GM21423 (cell line): ENCODE results near the gene ZNF679.
"Not testable (repeated sequence)": the region's sequence is repeated elsewhere in the genome, so short reads cannot be mapped to it uniquely, and the experiment has no call there.

Experiments
- ATAC-seq: cut with Tn5 transposase; IDR thresholded peaks from one replicate; pipeline ENCODE4 v1.9.1; 2021; ENCODE audit warnings: mild to moderate bottlenecking, moderate library complexity; ENCODE audit not compliant: unreplicated experiment

Gene ZNF679

DNA sequence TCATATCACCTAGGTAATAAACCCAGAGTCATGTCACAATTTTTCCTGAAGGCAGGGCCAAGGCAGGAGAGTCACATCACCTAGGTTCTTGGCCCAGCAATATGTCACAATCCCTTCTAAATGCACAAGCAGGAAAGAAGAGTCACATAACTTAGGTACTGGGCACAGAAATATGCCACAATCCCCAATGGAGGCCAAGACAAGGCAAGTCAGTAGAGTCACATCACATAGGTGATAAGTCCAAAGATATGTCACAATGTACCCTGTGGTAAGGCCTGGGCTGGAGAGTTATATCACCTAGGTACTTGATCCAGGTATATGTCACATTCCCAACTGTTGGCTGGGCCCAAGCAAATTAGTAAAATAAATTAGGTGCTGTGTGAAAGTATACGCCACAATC, at the start of gene ZNF679:
Gene ZNF679, plus strand, starts transcription at position 301 of the 400 bp plus-strand sequence. CDS start 20,644 bp downstream, outside the sequence.
- not testable (repeated sequence) for ATAC-seq

DNA sequence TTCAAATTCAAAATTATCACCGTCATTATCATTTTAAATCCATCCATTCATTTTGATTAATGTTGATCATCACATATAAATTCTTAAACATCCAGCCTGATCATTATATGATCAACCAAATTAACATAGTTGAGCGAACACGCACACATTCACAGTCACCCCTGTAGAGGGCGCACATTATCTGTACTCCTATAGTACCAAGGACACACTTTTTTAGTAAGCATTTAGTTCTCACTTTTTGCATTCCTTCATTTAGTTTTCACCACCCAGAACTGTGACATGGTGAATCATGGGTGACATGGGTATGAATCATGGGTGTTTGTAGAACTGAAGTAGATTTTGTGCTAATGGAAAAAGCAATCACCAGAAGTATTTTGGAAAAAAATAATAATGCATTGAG, 47.3 kb upstream of the ZNF679 start:
- ATAC-seq = no peak

DNA sequence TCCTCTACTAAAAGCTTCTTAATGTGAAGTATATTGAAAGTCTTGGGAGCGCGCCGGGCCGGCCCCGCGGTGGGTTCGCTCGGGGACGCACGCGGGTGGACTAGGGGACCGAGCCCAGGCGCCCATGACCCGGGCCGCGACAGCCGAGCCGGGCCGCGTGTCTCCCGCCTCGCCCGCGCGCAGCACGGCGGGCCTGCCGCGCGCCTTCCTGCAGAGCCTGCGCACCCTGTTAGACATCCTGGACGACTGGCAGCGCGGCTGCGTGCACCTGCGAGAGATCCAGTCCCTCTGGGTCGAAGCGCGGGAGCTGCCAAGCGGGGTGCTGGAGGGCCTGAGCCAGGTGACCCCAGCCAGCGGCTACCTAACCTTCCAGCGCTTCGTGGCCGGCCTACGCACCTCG, 46.7 kb upstream of the ZNF679 start:
- no peak for ATAC-seq

DNA sequence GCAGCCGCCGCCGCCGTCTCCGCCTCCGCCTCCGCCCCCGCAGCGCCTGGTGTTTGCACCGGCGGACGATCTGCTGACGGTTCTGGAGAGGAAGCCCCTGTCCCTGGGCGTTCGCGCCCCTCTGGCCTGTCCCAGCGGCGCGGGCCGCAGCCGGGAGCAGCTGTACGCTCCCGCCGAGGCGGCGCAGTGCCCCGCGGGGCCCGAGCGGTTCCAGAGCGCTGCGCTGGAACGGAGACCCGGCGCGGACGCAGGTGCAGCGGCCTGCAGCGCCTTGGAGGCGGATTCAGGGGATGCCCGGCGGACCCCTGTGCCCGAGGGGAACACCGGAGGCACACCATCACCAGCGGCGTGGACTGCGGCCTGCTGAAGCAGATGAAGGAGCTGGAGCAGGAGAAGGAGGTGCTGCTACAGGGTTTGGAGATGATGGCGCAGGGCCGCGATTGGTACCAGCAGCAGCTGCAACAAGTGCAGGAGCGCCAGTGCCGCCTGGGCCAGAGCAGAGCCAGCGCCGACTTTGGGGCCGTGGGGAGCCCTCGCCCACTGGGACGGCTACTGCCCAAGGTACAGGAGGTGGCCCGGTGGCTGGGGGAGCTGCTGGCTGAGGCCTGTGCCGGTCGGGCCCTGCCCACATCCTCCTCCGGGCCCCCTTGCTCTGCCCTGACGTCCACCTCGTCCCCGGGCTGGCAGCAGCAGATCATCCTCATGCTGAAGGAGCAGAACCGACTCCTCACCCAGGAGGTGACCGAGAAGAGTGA, 46.1 kb upstream of the ZNF679 start:
- no peak for ATAC-seq

DNA sequence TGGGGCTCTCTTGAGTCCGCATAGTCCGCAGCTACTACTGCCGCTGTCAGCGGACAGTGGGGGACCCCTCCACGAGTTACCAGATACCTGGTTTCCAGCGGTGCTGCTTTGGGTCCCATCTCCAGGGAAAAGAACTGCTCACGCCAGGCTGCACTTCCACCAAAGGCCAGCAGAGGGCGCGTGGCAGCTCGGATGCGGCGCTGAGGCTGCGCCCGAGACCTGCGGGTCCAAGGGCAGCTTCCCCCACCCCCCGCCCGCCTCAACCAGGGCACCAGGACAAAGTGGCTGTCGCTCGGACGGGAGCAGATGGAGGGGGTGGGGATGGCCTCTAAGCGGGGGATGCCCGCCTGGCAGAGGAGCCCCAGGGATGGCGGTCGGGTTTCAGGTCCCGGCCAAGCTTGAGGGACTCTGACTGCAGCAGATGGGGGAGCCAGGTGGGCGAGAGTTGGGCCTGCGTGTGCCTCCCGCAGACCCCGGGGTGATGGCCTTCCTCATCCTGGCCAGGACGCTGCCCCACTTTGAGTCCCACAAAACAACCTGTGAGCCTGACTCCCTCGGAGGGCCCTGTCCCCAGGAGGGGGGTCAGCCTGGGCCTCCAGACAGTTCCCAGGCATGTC, 45.0 kb upstream of the ZNF679 start:
- ATAC-seq = no peak

DNA sequence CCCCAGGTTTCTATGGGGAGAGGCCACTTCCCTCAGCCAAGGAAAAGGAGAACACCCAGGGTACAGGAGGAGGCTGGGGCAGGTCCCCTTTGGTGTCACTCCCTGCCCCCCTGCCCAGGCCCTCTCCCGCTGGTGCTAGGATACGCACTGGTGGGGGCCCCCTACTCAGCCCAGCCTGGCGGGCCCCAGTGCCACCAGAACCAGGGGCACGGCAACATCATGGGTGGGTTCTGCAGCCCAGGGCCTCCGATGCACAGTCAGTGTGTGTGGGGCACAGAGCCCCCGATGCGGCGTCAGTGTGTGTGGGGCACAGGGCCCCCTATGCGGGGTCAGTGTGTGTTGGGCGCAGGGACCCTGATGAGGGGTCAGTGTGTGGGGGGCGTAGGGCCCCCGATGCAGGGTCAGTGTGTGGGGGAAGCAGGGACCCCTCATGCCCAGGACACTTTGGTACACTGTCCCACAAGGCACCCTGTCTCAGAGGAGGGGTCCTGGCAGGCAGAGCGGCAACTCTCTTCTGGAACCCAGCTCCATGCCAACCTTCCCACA, 44.4 kb upstream of the ZNF679 start:
- ATAC-seq = no peak

DNA sequence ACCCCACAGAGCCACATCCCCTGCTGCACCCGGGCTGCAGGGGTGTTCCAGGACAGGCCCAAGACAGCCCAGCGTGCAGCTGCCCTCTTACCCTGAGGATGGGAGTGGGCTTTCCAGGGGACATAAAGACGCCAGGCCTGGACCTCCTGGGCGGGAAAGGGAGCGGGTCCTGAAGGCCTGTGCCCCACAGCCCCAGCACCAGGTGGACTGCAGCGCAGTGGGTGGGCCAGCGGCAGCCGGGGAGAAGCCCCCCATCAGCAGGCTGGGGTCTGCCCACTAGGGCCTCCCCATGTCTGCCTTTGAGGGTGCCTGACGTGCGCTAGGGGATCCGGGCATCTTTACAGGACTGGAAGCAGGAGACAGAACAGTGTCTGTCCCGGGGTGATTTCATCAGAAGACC, 43.9 kb upstream of the ZNF679 start:
- no peak for ATAC-seq

DNA sequence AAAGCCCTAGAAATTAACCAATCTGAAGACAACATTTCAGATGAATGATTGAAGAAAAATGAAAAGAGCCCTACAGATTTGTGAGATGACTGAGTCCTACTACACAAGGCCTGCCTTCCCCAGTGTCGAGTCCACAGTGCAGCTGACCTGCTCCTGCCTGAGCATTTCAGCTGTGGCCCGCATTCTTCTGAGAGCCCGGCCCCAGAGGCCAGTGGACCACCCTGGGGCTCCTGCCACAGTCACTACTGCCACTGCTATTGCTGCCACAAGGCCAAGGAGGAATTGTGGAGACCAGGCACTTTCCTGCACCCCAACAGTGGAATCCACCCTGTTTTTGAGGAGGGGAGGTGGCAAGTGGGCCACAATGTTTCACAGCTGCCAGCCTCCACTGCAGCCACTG, 40.9 kb upstream of the ZNF679 start:
- ATAC-seq = no peak

DNA sequence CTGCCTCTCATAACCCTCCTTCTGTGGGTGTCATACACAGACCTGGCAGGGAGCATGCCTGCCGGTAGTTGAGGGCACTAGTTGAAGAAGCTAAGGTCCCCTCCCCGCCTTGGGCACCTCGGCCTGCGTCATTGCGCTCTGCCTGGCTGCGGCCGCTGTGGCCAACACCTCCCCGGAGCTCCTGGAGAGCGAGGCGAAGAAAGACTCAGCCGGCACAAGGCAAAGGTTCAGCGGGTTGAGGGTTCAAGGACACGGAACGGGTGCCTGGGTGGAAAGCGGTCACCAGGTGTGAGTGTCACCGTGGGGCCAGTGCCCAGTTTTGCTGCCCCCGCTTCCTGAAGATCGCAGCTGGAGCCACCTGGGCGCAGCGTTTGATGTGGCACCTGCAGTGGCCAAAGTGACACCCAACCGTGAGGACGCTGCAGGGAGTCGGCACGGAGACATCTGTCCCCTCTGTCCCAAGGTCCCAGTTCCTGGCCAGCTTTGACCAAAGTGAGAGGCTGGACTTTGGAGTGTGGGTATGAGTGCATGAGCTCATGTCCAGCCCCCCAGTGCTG, 36.0 kb upstream of the ZNF679 start:
- no peak for ATAC-seq

DNA sequence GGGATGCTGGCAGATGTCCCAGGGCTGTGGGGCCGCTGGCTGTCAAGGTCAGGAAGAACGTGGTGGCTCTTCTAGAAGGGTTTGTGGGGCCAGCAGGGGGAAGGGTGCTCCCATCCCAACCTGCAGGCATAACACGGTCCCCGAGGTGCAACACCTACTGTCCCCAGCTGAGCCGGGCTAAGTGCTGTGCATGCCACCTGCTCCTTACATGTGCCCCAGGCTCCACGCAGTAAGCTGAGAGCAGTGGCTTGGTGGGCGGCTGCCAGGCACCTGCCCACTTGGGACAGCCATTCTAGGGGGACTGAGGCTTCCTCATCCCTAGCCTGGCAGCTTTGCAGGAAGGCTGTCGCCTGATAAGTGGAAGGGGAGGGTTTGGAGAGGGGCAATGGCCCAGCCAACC, 35.5 kb upstream of the ZNF679 start:
- ATAC-seq = no peak

DNA sequence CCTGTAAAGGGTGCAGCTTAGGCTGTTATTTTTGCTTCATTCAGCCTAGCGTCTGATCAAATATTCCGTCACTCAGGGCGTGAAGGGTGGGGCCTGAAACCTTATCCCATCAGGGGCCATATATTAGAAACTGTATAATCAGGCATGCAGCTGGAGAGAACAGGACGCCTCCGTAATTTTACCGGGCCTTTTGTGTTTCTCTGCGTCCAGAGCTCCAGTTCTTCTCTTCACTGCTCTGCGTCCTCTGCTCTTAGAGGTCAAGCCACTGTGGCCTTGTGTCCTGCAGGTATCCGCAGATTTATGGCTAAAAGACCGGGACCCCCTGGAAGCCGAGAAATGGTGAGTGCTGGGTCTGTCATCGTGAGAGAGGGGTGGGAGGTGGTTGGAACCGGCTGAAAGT, 21.4 kb upstream of the ZNF679 start, which contains the start of gene ZNF735:
Gene ZNF735, plus strand, starts transcription at position 301 of the 400 bp plus-strand sequence. Its CDS starts 0 bp downstream, at position 301.
- ATAC-seq = no peak

DNA sequence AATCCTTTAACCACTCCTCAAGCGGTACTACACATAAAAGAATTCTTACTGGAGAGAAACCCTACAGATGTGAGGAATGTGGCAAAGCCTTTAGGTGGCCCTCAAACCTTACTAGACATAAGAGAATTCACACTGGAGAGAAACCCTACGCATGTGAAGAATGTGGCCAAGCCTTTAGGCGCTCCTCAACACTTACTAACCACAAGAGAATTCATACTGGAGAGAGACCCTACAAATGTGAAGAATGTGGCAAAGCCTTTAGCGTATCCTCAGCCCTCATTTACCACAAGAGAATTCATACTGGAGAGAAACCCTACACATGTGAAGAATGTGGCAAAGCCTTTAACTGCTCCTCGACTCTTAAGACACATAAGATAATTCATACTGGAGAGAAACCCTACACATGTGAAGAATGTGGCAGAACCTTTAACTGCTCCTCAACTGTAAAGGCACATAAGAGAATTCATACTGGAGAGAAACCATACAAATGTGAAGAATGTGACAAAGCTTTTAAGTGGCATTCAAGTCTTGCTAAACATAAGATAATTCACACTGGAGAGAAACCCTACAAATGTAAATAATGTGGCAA, 8.5 kb upstream of the ZNF679 start:
- not testable (repeated sequence) for ATAC-seq

DNA sequence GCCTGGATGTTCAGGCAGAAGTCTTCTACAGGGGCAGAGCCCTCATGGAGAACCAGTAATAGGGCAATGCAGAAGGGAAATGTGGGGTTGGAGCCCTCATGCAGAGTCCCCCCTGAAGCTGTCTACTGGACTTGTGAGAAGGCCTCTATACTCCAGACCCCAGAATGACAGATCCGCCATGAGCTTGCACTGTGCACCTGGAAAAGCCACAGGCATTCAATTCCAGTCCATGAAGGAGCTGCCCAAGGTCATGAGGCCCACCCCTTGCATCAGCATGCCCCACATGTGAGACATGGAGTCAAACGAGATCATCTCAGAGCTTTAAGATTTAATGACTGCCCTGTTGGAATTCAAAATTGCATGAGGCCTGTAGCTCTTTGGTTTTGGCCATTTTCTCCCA, 4.9 kb upstream of the ZNF679 start:
- no peak for ATAC-seq

DNA sequence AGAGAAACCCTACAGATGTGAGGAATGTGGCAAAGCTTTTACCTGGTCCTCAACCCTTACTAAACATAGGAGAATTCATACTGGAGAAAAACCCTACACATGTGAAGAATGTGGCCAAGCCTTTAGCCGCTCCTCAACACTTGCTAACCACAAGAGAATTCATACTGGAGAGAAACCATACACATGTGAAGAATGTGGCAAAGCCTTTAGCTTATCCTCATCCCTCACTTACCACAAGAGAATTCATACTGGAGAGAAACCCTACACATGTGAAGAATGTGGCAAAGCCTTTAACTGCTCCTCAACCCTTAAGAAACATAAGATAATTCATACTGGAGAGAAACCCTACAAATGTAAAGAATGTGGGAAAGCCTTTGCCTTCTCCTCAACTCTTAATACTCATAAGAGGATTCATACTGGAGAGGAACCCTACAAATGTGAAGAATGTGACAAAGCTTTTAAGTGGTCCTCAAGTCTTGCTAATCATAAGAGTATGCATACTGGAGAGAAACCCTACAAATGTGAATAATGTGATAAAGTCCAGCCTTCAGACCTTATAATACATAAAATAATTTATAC, 38.2 kb downstream of the ZNF679 start:
- no peak for ATAC-seq

DNA sequence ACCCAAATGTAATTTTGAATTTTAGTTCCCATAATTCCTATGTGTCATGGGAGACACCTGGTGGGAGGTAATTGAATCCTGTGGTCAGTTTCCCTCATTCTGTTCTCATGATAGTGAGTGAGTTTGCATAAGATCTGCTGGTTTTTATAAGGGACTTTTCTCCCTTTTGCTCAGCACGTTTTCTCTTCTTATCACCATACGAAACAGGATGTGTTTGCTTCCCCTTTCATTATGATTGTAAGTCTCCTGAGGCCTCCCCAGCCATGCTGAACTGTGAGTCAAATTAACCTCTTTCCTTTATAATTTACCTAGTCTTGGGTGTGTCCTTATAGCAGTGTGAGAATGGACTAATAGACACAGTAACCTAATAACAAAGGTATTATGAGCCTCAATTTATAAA, 49.4 kb downstream of the ZNF679 start:
- ATAC-seq = no peak

DNA sequence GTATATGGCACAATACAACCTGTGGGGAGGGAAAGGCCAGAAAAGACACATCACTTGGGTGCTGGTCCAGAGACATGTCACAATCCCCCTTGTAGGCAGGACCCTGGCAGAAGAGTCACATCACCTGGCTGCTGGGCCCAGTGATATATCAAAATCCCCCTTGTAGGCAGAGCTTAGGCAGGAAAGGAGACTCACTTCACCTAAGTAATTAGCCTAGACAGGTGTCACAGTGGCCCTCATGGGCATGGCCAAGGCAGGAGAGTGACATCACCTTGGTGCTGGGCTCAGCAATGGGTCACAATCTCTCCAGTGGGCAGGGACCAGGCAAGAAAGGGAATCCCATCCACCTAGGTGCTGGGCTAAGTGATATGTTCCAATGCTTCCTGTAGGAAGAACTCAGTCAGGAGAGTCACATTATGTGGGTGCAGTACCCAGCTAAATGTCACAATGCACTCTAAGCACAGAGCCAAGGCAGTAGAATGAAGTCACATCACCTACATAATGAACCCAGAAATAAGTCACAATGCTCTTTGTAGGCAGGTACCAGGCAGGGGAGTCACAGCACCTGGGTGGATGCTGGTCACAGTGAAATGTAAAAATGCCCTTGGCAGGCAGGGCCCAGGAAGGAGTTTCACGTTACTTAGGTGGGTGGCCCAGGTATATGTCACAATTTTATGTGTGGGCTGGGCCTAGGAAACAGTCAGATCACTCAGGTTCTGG, 66.6 kb downstream of the ZNF679 start:
- ATAC-seq = no peak

DNA sequence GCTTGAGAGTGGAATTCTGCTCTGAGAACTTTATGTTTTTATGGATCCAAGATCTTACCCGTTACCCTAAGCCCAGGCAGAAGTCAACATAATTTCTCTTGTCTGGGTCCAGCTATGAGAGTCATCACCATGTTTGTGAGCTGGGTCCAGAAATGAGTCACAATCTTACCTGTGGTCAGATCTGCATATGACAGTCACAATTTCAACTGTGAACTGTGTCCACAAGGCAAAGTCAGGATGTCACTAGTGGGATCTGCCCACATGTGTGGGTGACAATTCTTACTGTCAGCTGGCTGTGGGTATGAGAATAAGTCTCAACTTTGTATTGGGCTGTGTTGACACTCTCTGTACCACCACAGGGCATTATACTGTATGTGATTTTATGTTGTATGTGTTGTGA, 69.1 kb downstream of the ZNF679 start:
- not testable (repeated sequence) for ATAC-seq

DNA sequence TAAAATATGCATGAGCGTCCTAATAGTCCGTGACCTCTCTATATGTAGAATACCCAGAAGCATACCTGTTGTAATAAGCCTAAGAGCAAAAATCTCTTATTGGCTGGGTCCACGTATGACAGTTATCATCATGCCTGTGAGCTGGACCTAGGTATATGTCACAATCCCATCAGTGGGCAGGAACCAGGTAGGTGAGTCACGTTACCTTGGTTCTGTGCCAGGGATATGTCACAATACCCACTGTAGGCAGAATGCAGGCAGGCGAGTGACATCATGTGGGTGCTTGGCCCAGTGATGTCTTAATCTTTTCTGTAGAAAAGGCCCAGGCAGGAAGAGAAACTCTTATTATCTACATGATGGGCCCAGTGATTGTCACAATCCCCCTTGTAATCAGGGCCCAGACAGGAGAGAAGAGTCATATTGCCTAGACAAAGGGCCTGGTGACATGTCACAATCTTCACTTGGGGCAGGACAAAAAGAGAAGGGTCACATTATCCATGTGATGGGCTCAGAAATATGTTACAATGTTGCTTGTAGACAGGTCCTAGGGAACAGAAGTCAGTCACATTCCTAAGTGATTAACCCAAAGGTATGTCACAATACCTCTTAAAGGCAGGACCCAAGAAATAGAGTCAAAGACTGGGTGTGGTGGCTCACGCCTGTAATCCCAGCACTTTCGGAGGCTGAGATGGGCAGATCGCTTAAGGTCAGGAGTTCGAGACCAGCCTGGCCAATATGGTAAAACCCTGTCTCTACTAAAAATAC, 72.5 kb downstream of the ZNF679 start:
- no peak for ATAC-seq

DNA sequence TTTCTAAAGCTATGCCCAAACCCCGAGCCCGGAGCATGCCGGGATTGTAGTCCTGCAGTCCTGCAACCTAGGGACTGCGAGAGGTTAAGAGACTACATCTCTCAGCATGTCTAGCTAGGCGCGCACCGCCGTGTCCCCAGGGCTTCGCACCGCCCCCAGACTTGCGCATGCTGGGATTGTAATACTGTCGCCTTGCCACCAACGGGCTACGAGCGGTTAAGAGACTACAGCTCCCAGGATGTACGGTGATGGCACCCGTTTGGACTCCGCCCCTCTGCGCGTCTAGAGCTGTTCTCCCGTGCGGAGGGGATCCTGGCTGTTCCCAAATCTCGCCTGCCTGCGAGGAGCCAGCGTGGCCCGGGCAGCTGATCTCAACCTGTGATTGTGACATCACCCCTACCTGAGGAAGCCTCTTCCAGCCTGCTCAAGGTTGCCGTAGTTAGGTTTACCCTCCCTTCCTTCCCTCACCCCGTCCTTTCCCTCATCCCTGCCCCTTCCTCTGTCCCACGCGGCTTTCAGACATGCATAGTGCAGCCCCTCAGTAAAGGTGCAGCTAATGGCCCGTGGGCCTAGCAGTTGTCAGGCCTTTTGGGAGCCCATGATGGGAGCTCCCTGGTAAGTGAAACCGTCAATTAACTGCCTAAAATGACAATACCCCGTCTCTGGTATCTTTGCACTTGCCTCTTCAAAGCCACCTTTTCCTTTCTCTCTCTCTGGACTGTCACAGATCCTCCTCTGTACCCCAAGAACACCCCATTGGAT, 79.2 kb downstream of the ZNF679 start:
- peak; percentile 98 for ATAC-seq
